ENCODE measurements around the gene IMMP2L.

The IMMP2L gene

DNA sequence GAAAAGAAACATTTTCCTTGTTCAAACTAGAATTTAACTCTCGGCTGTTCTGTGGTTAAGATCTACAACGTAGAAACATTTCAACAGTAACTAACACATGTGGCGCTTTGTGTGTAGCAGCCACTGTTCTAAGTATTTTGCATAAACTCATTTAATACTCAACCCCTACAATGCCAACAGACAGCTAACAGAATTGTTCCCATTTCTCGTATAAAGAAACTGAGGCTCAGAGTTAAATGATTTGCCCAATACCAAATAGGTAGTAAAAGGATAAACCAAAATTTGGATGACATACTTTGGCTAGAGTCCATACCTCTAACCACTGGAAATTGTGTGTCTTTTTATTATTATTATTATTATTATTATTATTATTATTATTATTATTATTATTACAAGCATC, 543.8 kb downstream of the IMMP2L start:
- DNase-seq: no peak

DNA sequence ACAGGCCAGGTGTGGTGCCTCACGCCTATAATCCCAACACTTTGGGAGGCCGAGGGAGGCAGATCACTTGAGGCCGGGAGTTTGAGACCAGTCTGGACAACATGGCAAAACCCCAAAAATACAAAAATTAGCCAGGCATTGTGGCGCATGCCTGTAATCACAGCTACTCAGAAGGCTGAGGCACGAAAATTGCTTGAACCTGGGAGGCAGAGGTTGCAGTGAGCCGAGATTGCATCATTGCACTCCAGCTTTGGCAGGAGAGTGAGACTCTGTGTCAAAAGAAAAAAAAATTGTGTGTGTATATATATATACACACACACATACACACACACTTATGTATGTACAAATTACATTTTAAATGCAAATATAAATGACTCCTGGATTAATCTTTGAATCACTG, 548.2 kb downstream of the IMMP2L start:
- DNase-seq: no peak

DNA sequence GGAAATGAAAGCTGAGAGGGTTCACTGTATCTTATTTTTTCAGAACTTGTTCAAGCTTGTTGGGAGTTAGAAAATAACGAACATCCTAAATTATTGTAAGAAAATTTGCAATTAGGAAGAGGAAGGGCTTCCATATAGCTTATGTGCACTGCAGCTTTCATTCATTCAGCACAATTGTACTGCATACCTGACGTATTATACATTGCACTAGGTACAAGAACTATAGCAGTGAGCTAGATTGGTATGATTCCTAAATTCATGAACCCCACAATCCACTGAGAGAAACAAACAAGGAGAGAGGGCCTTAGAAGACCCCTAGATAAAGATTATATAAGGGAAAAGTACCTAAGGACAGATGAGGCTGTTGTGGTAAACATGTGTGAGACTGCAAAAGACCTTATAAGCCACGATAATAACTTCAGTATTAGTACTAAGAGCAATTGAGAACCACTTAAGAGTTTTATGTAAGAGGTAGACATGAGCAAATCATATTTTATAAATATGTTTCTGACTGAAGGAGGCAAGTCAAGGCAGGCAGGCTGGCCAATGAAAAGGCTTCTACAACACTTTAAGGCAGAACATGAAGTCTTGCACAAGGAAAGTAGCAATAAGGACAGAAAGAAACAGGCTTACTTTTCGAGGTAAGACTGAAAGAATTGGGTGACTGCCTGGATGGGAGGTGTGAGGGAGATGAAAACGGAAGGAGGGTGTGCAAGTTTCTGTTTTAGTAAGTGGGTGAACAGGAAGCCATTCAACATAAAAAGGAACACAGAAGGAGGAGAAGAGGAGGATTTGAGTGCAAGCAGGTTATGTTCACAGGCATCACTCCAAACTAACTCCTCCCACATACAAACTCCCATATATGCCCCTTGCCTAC, 549.3 kb downstream of the IMMP2L start:
- no peak for DNase-seq

DNA sequence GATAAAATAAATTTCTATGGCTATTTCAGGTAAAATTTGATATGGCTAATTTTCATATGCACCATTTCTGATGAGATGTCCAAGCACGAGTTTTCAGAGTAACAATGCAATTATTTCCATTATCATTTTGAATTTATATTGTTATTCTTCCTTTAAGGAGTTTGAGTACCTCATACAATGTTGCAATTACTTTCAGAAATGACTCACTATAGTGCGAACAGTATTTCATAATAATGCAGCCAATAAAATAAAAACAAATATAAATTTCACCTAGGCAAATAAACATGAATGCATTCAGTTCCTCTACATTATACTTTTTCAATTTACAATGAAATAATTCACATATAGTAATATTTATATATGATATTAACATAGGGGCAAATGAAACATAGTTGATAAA, 550.1 kb downstream of the IMMP2L start:
- DNase-seq: no peak

DNA sequence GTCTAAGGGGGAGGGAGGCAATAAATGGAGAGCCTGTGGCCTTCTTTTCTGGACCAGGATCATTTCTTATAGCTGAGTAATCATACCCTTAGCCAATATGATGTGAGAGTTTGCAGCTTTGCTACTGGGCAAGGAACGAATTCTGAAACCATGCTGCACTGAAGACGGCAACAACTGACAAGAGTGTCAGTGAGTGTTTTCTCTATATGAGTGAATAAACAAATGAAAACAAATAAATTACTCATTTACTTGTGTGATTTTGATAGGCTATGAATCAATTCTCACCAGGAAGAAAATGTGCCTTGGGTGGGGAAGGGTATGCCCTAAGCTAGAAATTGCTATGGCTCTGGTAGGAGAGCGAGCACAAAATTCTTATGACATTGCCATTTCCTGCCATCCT, 550.8 kb downstream of the IMMP2L start:
- no peak for DNase-seq

DNA sequence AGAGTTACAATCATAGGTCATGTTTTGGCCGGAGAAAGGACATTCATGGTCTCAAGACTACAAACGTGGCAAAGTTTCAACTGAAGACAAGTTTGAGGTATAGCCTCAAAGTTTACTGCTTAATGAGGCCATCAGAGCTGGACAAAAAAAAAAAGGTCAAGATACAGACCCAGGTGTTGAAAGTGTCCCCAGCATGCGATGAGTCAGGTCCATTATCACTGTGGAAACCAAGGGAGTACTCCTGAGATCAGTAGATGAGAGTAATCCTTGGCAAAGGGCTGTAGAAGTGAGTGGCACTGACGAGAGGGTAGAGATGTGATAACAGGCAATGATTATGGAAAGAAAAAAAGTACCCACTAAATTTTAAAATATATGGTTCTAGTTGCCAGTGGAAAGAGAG, 551.5 kb downstream of the IMMP2L start:
- DNase-seq: no peak

DNA sequence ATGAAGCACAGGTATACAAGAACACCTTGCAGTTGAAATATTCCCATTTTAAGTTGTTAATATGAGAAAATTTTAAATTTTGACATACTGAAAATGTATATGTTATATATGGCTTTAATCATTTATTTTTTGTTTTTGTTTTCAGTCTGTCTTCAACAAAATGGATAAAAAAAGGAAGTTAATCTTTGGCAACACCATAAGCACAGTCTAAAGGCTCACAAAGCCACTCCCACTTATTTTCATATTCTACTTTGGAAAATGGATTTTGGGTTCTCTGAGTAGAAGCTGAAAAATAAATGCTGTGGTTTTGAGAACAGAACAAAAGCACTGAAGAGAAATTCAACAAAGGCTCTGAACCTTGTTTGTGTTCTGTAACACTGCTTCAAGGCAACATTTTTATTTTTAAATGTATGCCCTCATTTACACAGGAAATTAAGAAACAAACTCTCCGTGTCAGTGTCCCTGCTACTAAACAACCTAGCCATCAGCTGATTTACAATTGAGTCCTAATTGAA, 552.7 kb downstream of the IMMP2L start:
- no peak for DNase-seq

DNA sequence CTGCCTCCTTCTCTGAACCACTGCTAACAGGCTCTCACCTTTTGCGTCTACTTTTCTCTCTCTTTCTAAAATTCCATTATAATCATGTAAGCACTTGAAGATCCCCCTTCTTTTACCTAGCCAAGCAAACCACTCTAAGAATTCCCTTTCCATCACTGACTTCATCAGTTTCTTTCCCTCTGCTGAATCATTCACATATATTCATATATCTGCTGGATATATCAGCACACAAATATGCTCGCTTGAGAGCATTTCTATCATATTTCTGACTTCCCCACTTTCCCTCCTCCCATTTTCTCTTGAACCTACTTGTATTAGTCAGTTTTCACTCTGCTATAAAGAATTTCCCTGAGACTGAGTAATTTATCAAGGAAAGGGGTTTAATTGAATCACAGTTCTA, 555.6 kb downstream of the IMMP2L start:
- DNase-seq: no peak

DNA sequence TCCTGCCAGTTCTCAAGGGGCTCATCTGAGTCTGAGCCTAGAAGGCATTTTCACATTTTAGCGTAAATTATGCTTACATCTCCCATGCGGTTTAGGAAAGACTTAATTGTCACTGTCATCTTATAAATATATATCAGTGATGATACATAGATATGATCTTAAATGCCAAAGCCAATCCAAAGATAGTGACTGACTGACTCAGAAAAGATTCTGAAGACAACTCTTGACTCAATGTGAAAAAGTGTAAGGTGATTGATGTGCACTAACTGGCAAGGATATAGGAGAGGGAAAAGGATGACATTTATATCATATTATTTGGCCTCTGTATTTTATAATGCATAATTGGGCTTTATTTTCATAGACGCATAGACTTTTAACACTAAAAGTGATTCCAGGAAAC, 556.3 kb downstream of the IMMP2L start:
- DNase-seq: no peak

DNA sequence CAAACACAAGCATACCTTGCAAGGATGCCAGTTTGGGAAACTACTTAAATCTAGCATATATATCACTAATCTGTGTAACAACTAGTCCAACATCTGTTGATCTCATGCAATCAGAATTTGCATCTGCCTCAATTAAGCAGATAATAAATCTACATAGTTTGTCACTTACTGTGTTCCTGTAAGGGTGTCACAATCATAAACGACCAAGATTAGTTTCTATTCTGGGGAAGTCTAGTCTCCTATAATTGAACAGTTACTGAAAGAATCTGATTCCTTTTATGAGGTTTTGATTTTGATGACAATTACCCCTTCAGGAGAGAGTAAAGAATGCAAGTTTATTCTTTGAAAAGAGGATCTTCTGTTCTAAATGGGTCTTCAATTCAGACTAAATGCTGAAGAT, 556.8 kb downstream of the IMMP2L start:
- no peak for DNase-seq

DNA sequence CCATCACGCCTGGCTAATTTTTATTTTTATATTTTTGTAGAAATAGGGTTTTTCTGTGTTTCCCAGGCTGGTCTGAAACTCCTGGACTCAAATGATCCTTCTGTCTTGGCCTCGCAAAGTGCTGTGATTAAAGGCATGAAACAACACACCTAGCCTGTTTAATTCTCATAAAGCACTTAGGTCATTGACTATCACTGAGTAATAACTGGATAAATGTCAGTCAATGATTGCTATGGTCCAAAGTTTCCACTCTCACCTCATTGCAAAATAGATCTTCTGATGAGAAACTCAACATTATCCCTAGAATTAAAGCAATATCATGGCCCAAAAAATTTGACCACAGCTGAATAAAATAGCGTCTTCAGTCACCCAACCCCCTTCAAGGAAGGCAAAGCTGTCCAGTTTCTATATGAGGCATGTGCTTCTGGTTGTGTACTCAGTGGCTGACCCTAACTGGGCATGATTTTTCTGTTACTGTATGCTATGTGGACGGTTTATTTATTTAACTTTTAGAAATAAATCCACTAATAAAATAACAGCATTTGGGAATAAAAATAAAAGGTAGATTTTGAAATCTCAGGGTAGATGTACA, 557.9 kb downstream of the IMMP2L start:
- no peak for DNase-seq

DNA sequence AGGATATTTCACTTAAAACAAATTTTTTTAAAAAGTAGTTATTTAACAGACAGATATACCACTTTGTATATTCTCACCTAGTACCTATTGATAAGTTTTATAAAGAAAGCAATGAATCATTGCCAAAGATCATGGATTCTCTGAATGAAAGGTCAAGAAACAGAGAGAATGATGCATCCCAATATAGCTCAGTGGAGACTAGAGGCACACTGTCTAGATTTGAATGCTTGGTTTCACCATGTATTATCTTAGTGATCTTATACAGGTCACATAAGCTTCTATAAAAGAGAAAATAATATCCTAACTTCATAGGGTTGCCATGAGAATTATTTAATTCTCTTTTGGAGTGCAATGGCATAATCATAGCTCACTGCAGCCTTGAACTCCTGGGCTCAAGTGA, 558.4 kb downstream of the IMMP2L start:
- DNase-seq: no peak

DNA sequence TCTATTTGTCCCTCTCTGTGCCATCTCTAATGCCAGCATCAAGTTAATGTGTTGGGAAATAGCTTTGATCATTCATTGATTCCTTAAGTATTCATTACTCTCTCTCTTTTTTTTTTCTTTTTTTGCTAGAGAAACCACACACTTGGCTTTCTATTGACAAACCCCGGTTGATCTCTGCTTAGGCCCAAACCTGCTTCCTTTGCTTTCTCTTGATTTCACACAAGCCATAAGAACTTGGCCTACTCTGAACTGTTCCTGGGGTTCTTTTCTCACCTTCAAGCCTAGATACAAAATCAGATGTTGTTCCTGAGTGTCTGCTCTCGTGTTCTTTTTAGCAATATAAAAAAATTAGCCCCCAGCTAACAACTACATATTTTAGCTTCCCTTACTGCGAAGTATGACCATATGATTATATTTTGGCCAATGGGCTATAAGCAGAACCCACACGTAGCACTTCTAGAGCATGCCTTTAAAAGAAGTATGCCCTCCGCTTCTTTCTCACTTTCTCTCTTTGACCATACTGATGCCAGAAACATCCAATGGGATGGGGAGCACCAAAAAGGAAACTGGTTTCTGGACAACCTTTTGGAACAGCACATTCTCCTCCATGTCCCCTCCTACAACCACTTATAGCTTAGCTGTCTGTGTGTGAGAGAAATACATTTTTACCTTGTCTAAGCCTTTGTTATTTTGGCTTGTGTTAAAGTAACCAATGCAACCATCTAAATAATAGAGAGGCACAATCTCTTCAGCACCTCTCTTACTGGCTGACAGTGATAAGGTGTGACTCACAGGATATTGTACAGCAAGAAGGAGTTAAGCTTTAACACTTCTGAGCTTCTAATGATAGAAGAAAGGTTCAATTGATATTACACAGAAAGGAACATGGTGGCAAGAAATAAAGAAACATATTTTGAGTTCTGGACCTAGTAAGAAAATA, 568.0 kb downstream of the IMMP2L start:
- DNase-seq: no peak

DNA sequence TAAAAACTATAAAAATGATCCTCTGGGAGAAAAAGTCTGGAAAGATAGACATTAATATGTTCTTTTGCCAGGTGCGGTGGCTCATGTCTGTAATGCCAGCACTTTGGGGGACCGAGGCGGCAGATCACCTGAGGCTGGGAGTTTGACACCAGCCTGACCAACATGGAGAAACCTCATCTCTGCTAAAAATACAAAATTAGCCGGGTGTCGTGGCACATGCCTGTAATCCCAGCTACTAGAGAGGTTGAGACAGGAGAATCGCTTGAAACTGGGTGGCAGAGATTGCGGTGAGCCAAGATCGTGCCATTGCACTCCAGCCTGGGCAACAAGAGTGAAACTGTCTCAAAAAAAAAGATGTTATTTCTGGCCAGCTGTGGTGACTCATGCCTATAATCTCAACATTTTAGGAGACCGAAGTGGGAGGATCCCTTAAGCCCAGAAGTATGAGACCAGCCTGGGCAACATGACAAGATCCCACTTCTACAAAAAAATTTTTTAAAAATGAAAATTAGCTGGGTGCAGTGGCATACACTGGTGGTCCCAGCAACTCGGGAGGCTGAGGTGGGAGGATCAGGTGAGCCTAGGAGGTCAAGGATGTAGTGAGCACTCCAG, 573.3 kb downstream of the IMMP2L start:
- DNase-seq: no peak

DNA sequence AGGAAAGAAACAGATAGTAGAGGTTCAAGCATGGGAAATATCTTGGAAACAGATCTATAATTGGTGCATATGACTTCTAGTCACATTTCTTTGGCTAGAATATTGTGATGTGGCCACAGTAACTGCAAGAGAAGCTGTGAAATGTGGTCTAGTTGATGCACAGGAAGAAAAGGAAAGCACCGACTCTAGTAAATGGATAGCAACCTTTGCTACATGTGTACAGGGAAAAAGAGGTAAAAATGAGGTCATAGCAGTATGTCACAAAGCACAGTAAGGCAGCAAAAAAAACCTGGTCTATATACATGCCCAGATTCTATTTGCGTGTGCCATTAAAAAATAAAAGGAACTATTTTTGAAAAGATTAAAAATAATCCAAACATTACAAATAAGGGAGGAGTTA, 573.9 kb downstream of the IMMP2L start:
- DNase-seq: no peak

DNA sequence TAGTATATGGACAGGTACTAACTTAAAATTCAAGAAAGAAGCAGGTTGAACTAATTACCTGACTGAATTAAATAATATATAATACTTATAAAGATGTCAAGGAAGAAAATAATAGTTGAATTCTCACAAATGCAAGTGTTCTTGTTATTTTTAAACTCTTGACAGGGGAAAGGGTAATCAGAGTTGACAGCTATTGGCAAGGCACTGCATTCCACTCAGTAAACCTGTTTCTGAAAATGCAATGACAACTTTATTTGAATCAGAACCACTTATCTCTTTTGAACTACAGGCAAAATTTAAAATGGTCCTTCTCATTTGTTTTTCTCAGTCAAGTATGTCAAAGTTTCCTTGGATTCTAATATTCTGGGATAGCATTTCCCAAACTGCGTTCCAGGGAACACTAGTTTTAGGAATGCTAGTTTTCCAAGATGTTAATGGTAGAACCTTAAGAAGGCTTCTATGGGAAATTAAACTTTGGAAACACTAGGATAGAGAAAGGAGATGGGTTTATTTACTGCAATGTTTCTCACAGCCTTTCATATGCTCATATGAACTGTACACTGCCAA, 575.1 kb downstream of the IMMP2L start:
- no peak for DNase-seq

DNA sequence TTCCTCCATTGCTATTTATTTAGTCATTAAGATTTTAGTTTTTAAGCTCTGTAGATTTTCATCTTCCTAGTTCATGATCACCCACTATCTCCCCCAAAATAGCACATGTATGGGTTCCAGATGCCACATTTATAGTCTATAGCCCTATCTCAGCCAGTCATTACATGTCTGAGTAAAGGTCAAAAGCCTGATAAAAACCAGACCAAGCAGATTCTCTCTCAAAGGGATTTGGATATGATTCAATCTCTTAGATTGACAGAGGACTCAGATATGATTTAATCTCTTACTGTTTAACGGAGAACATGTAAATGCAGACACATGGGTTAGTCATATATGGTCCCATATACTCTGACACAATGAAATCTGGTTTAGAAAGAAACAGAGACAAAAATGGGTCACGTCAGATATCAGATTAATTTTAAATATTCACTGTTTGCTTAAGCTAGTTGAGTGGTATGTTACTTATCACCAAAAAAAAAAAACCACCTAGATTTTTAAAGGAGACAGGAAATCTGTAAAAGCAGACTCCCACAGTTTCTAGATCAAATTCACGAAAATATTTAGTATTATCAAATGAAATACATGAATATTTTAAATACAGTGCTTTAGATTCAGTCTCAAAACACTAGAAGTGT, 578.4 kb downstream of the IMMP2L start:
- no peak for DNase-seq

DNA sequence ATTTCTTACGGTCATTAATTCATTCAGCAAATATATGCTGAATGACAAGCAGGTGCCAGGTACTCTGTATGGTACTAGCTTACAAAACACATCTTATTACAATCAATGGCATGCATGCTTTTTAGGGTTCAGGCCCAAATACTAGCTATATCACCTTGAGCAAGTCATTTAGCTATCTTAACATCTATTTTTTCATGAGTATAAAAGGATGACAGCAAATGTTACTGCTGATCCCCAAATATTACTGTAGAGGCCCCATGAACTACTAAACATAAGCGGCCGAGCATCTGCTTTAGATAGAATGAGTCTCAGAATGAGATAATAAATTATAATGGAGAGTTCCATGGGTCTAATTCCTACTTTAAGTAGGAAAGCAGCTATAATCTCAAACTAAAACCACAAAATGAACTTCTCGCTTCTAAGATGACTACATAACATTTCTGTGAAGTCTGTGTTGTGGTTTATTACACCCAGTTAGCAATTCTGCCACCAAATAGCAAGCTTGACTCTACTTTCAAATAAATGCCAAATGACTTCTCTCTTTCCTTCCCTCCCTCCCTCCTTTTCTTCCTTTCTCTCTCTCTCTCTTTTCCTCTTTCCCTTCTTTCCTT, 585.1 kb downstream of the IMMP2L start:
- no peak for DNase-seq

DNA sequence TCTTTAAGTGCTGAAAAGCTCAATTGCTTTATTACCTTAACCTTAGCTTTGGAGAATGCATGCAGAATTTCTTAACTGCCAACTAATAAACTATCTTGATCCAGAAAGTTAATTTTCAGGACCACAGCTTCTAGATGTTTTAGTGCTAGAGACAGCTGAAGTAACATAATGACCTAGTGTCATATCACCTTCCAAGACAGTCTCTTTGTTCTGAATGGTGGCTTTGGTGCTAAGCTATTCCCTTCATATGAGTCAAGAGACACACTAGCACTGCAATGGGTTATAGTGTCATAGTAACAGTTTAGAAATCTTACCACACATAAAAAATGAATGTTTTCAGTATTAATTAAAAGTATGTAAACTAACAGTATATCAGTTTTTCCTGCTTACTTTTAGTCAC, 586.8 kb downstream of the IMMP2L start:
- DNase-seq: no peak

DNA sequence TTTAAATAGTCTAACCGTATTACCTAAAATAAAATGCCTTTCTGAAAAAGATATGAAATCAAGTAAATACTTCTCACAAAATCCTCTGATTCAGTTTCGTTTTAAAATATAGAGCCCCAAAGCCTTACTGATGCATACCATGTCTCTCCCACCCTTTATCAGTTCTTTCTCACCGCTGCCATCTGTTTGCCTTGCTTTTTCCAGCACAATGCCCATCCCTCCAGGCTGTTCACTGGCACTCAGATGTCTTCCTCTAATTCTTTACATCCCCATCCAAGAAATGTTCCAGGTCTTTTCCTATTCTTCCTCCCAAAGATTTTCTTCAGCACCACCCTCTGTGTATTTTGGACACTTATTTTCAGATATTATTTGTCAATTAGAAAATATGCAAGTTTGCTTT, 587.9 kb downstream of the IMMP2L start:
- peak; percentile 4 for DNase-seq

DNA sequence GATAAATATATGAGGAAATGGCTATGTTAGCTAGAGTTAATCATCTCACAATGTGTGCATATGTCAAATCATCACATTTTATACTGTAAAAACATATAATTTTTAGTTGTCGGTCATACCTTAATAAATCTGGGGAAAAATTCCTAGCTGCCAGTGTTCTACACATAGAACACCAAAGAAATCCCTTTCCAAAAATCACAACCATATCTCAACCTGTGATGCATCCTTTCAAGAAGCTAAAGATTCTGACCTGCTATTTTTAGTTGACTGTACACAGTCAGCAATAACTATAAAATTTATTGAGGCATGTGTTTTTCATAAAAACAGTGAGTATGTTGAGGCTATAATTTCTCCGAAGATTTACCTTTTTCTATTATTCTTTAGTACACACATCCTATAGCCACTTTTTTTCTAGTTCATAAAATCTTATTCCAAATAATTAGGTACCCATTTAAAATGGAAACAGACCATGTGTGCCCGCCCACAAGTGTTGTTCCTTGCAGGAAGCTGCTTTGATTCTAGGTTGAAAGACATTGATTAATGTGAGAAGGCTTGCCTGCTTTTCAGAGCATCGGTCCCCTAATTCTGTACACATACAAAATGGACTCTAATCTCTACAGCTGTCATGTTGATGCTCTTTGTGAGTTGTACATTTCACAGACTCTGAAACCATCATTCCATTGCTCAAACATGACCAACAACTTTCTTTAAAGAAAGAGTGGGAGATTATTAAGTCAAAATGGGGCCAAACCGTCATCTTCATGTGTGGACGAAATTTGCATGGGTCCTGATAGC, 588.9 kb downstream of the IMMP2L start:
- no peak for DNase-seq

Data from NCI-H446 treated with DMSO at 0.1 percent for 48 hours (cell line).